Skeletal muscle tissue (tissue), 4 donors: ENCODE measurements around the gene NMRK1. TPM values are rescaled to one million over a fixed set of nuclear protein-coding genes. Genes with fewer than 3 reads are reported as not detected.

Experiments
- H3K27ac ChIP-seq: one replicate; pipeline ENCODE4 v1.7.0; 2013; ENCODE audit warnings: mild to moderate bottlenecking, low read depth, low read length, inconsistent platforms
- H3K27me3 ChIP-seq, 3 donors: one replicate each; pipeline ENCODE4 v1.7.0; 2013; ENCODE audit warnings: low read length in 3 of 3; ENCODE audit not compliant: control insufficient read depth in 3 of 3, insufficient read depth in 3 of 3
- H3K36me3 ChIP-seq, 3 donors: one replicate each; pipeline ENCODE4 v1.7.0; 2013; ENCODE audit warnings: low read length in 3 of 3; ENCODE audit not compliant: control insufficient read depth in 3 of 3, insufficient read depth in 3 of 3
- H3K4me1 ChIP-seq, 3 donors: one replicate each; pipeline ENCODE4 v1.7.0; 2013; ENCODE audit warnings: low read length in 3 of 3, mild to moderate bottlenecking in 3 of 3; ENCODE audit not compliant: control insufficient read depth in 3 of 3, insufficient read depth in 3 of 3
- H3K4me3 ChIP-seq, 3 donors: one replicate each; pipeline ENCODE4 v1.7.0; 2013; ENCODE audit warnings: low read length in 3 of 3
- H3K9ac ChIP-seq, 3 donors: one replicate each; pipeline ENCODE4 v1.7.0; 2013; ENCODE audit warnings: low read length in 3 of 3, mild to moderate bottlenecking in 3 of 3, moderate library complexity in 2 of 3, low read depth in 1 of 3
- H3K9me3 ChIP-seq, 3 donors: one replicate each; pipeline ENCODE4 v1.7.0; 2013; ENCODE audit warnings: low read length in 3 of 3; ENCODE audit not compliant: control insufficient read depth in 3 of 3
- total RNA-seq: library from RNA; depleted of rRNA; stranded (reverse); fragments of >200 nt; gene quantifications from one replicate; pipeline ENCODE4 v1.2.3, GENCODE V29; 2014
- donor health status: Osteomylitis.

Gene NMRK1
- total RNA-seq, 1 donor from 2014 or later = 6.8 TPM

DNA sequence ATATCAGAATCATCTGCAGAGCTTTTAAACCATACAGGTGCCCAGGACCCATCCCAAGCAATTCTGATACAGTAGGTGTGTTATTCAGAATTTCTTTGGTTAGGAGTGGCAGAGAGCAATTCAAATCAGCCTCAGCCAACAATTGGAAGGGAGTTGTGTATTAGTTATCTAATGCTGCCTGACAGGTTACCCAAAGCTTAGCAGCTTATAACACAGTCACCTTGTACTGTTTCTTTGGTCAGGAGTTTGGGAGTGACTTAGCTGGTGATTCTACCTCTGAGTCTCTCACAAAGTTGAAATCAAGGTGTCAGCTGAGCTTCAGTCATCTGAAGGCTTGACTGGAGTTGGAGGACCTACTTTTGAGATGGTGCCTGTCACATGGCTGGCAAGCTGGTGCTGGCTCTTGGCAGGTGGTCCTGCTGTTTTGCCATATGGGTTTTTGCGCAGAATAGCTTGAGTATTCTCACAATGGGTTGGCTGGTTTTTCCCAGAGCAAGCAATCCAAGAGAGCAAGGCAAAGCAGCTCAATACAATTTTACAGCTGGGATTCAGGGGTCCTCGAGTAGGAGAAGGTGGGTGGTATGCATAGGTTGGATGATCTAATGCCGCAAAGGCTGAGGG is 41.1 kb downstream of the NMRK1 start:
- Histone ChIP-seq H3K4me1 (no peaks in the 10 kb centered on the region), H3K36me3 (no peaks in the 10 kb centered on the region), H3K27me3 (no peaks in the 10 kb centered on the region), H3K27ac (no peak overlapping the region), H3K4me3 (no peak overlapping the region), H3K9ac (no peak overlapping the region), H3K9me3 (no peaks in the 10 kb centered on the region)

DNA sequence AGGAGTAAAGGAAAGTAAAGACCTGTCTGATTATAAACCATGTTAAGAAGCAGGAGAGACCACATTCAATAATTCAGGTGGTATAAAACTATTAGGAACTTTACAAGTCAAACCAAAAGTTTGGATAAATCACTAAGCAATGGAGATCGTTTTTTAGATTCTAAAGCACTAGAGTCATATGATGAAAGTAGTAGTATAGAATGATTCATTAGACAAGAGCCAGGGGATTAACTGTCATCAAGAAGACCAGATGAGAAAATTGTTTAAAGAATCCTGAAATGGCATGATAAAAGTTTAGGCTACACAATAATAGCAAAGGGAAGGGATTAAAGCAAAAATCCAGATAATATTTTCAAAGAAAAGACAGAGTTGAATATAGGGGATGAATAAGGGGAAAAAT is 46.9 kb downstream of the NMRK1 start:
- Histone ChIP-seq H3K36me3 (no peaks in the 10 kb centered on the region), H3K4me3 (no peak overlapping the region), H3K9ac (no peak overlapping the region), H3K27me3 (no peaks in the 10 kb centered on the region), H3K4me1 (no peaks in the 10 kb centered on the region), H3K9me3 (no peaks in the 10 kb centered on the region), H3K27ac (no peak overlapping the region)

DNA sequence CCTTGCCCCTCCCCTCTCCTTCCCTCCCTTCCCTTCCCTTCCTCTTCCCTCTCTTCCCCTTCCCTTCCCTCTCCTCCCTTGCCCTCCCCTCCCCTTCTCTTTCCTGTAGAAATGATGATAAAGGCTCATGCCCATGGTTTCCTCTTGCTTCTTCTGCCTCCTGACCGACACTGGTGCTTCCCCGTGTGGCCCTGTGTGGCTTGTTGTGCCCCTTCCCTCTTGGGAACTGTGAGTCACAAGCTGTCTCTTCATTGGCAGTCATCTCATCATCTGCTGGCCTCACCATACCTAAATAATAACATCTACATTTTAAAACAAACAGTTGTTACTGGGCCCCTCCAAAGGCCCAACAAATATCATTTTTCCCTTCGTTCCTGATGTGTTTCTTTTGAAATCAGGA is 48.2 kb downstream of the NMRK1 start:
- Histone ChIP-seq H3K36me3 (no peaks in the 10 kb centered on the region), H3K9me3 (no peaks in the 10 kb centered on the region), H3K9ac (no peak overlapping the region), H3K27ac (no peak overlapping the region), H3K4me1 (no peaks in the 10 kb centered on the region), H3K27me3 (peaks cover 0 to 3% (median 0%) of the 10 kb centered on the region in 3 donors), H3K4me3 (no peak overlapping the region)

DNA sequence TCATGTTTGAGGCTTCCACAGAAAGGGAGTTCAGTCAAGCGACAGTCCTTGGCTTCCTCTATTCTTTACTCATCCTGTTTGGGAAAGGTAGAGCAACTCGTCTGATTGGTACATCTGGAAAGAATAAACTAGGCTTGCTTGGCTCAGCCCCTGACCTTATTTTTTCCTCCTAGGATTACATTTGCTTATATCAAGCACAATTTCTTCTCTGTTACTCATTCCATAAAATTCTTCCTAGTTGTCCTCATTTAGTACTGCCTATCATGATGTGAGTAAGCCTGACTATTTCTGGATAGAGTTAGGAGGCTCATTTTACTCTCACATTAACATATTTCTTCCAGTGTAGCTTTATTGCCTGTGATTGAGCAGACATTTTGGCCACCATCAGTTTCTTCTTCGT is 48.9 kb downstream of the NMRK1 start:
- Histone ChIP-seq H3K4me3 (no peak overlapping the region), H3K27ac (no peak overlapping the region), H3K9ac (no peak overlapping the region), H3K27me3 (peaks cover 0 to 3% (median 0%) of the 10 kb centered on the region in 3 donors), H3K9me3 (no peaks in the 10 kb centered on the region), H3K36me3 (no peaks in the 10 kb centered on the region), H3K4me1 (no peaks in the 10 kb centered on the region)

DNA sequence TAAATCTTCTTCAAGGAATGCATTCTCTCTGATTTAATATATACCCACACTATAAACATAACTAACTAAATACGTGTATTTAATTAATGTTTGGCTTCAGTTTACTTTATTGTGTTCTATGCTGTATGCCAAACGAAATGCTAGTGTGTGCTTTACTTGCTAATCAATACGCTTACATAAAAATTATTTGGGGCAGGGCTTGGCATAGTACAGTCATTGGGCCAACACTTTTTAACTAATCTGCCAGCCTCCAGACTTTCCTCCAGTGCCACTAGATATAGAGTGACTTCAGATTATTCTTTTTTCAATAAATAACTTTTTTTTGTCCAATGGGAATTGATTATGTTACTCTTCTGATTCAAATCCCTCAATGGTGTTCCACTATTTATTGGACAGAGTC is 51.2 kb downstream of the NMRK1 start:
- Histone ChIP-seq H3K27me3 (peaks cover 0 to 3% (median 0%) of the 10 kb centered on the region in 3 donors), H3K36me3 (no peaks in the 10 kb centered on the region), H3K9me3 (no peaks in the 10 kb centered on the region), H3K4me3 (no peak overlapping the region), H3K9ac (no peak overlapping the region), H3K27ac (no peak overlapping the region), H3K4me1 (no peaks in the 10 kb centered on the region)

DNA sequence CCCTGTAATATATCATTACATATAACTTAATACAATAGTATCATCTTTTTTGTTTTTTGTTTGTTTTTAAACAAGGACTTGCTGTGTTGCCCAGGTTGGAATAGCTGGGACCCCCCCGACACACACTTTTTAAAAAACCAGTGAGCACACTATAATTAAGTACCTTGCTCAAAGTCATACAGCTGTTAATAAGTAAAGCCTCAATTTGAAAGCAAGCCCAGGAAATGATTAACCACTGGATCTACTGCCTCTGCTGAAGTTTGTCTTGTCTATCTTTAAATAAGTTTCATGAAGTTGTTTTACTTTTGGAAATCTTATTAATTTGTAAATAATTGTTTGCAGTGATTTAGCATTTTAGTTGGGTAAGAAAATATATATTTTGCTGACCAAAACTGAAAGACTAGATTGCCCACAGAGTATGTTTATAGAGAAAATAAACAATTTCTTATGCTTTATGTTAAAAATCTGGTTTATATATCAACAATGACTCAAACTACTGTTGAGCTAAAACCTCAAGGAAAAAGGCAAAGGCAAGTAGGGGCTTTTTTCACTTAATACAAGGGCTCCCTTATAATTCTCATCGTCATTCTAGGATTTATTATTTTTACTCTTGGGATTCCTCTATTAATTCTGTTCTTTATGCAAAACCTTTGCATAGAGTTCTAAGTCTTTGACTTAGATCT is 54.0 kb downstream of the NMRK1 start:
- Histone ChIP-seq H3K4me3 (no peak overlapping the region), H3K27me3 (peaks cover 0 to 3% (median 0%) of the 10 kb centered on the region in 3 donors), H3K9ac (no peak overlapping the region), H3K4me1 (no peaks in the 10 kb centered on the region), H3K36me3 (no peaks in the 10 kb centered on the region), H3K9me3 (no peaks in the 10 kb centered on the region), H3K27ac (no peak overlapping the region)

DNA sequence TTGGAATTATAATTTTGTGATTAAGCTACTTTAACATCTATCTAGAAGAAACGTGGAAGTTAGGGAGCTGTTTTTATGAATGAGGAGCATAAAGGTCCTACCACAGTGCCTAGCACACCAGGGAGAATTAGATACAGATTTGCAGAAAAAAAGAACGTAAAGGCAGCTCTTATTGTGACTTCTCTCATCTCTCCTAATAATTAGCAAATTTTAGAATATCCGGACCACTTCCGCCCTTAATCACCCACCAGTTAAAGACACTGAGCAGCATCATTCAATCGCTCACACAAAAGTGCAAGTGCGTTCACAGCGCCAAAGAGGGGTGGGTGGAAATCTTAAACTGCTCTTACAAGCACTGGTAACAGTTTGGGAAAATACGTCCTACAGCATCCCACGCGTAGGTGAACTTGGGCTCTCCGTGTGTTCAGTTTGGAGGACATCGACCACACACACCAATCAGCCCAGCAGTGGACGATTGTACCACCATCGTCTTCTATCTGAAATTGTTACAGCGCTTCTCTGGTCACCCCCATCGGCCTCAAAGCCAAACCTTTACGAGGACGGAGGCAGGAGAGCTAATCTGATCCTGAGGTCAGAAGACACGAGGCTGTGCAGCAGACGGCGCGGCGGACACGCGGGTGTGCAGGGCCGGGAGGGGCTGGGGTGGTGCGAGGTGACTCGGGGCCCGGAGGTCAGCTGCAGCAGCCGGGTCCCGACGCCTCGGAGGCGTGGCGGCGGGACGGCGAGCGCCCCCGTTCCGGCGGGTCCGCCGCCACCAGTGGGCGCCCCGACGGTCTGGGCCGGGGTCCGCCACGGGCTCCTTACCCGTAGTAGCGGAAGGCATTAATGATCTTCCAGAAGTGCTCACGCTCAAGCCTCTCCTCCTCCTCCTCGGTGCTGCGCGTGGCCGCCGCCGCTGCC is 60.5 kb downstream of the NMRK1 start:
- H3K27me3 ChIP-seq = no peaks in the 10 kb centered on the region
- peaks cover 11 to 18% (median 11%) of the 10 kb centered on the region in 3 donors for H3K4me1 ChIP-seq

DNA sequence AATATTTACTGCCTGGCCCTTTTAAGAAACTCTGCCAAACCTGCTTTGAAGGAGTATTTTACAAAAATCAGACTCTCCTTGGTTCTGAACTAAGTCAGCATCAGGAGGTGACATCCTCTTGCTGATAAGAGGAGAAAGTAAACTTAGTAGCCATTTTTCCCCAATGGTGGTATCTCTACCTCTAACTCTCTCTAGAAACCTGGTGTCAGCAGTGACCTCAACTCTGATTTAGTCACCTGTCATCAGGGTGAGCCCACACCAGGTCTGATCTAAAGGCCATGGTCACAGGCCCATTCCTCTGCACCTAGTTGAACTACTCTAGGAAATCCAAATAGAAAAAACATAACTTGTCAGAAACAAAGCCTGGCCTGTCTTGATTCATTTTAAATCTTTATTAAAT is 64.1 kb downstream of the NMRK1 start:
- Histone ChIP-seq H3K36me3 (no peaks in the 10 kb centered on the region), H3K27ac (no peak overlapping the region), H3K4me1 (peaks cover 11 to 18% (median 11%) of the 10 kb centered on the region in 3 donors), H3K9me3 (no peaks in the 10 kb centered on the region), H3K4me3 (no peak overlapping the region), H3K9ac (no peak overlapping the region), H3K27me3 (no peaks in the 10 kb centered on the region)

More for the DNA sequence above, 60.5 kb downstream of the NMRK1 start:
- Histone ChIP-seq H3K9me3 (no peaks in the 10 kb centered on the region), H3K4me3 (peak overlapping the region; percentile 87 to 95 (median 90)), H3K9ac (peak overlapping the region; percentile 78 to 93 (median 86)), H3K36me3 (no peaks in the 10 kb centered on the region), H3K27ac (peak overlapping the region; percentile 91)

- no peak overlapping the region for H3K27ac ChIP-seq
- no peak overlapping the region for H3K4me3 ChIP-seq
- H3K4me1 ChIP-seq = peaks cover 0 to 3% (median 0%) of the 10 kb centered on the region in 3 donors
- no peaks in the 10 kb centered on the region for H3K9me3 ChIP-seq
- no peaks in the 10 kb centered on the region for H3K27me3 ChIP-seq
- peaks cover 0 to 8% (median 0%) of the 10 kb centered on the region in 3 donors for H3K36me3 ChIP-seq
- no peak overlapping the region for H3K9ac ChIP-seq
Measured at GRCh38 chr9:75019654-75020053, 68.3 kb downstream of the NMRK1 start.
